Measurements from ENCODE around the gene C3orf52.
A peak's percentile ranks its signal among the peaks of the same experiment; 100 is the strongest.

The C3orf52 gene

GRCh38 chr3:112086875-112087524 lies 811 bp downstream of the C3orf52 start:
- no peak for DNase-seq

GRCh38 chr3:112087746-112088145 lies 1.6 kb downstream of the C3orf52 start:
- no peak for DNase-seq

GRCh38 chr3:112088944-112089343 lies 2.8 kb downstream of the C3orf52 start:
- no peak for DNase-seq

GRCh38 chr3:112089956-112090886 lies 4.0 kb downstream of the C3orf52 start:
- DNase-seq: peak; percentile 33 to 46 (median 44)

GRCh38 chr3:112090887-112091586 lies 4.8 kb downstream of the C3orf52 start:
- no peak for DNase-seq

GRCh38 chr3:112092496-112093179 lies 6.4 kb downstream of the C3orf52 start:
- DNase-seq: no peak

- DNase-seq: no peak
Measured at GRCh38 chr3:112093180-112093522, 7.0 kb downstream of the C3orf52 start.

GRCh38 chr3:112095731-112096130 lies 9.5 kb downstream of the C3orf52 start:
- DNase-seq: no peak

- DNase-seq: no peak
Measured at GRCh38 chr3:112096176-112096575, 10.0 kb downstream of the C3orf52 start.

GRCh38 chr3:112097378-112097777 lies 11.2 kb downstream of the C3orf52 start:
- peak; percentile 84 to 95 (median 89) for DNase-seq

GRCh38 chr3:112101916-112102315 lies 15.7 kb downstream of the C3orf52 start:
- no peak for DNase-seq

GRCh38 chr3:112104774-112105173 lies 18.6 kb downstream of the C3orf52 start:
- DNase-seq: no peak

GRCh38 chr3:112109322-112109721 lies 23.1 kb downstream of the C3orf52 start:
- no peak for DNase-seq

- DNase-seq: peak; percentile 79 to 83 (median 79)
Measured at GRCh38 chr3:112111785-112112402, 25.7 kb downstream of the C3orf52 start.

- no peak for DNase-seq
Measured at GRCh38 chr3:112114576-112115160, 28.5 kb downstream of the C3orf52 start.

GRCh38 chr3:112115161-112115739 lies 29.1 kb downstream of the C3orf52 start:
- peak; percentile 22 to 49 (median 43) for DNase-seq

GRCh38 chr3:112115806-112116383 lies 29.7 kb downstream of the C3orf52 start:
- no peak for DNase-seq

- no peak for DNase-seq
Measured at GRCh38 chr3:112116748-112117186, 30.6 kb downstream of the C3orf52 start.

GRCh38 chr3:112117415-112117814 lies 31.2 kb downstream of the C3orf52 start:
- DNase-seq: no peak

- DNase-seq: peak; percentile 63 to 76 (median 74)
Measured at GRCh38 chr3:112117841-112118571, 31.8 kb downstream of the C3orf52 start.
